WERI-Rb-1 (cell line): Measurements from ENCODE around the gene PPP1R3D.

Source experiments
- DNase-seq: peaks from one replicate; pipeline ENCODE4 v3.0.0-alpha.2; 2020
- H3K27ac ChIP-seq: fragments of 250-450 bp; sonication (Bioruptor Pico); 2 replicates; pipeline ENCODE4 v1.5.1; 2020; ENCODE audit warnings: mild to moderate bottlenecking, moderate library complexity
- H3K27me3 ChIP-seq: fragments of 250-450 bp; sonication (Bioruptor Pico); 2 replicates; pipeline ENCODE4 v1.5.1; 2021; ENCODE audit warnings: mild to moderate bottlenecking, low read depth, moderate library complexity; ENCODE audit not compliant: insufficient read depth, severe bottlenecking
- H3K36me3 ChIP-seq: fragments of 250-450 bp; sonication (Bioruptor Pico); 2 replicates; pipeline ENCODE4 v1.5.1; 2020; ENCODE audit warnings: mild to moderate bottlenecking, moderate library complexity
- H3K4me3 ChIP-seq: 2 replicates; pipeline ENCODE4 v1.5.1; 2011; ENCODE audit warnings: low read depth, mild to moderate bottlenecking, control low read depth, low read length
- H3K9me3 ChIP-seq: fragments of 250-450 bp; sonication (Bioruptor Pico); 2 replicates; pipeline ENCODE4 v1.5.1; 2021; ENCODE audit warnings: mild to moderate bottlenecking, moderate library complexity; ENCODE audit not compliant: severe bottlenecking
- TF ChIP-seq, protein P1 (sequence below): IDR thresholded peaks from 2 replicates; pipeline ENCODE4 v1.5.1; 2011; ENCODE audit warnings: low read depth, mild to moderate bottlenecking, control low read depth, inconsistent platforms, low read length

Gene PPP1R3D

DNA sequence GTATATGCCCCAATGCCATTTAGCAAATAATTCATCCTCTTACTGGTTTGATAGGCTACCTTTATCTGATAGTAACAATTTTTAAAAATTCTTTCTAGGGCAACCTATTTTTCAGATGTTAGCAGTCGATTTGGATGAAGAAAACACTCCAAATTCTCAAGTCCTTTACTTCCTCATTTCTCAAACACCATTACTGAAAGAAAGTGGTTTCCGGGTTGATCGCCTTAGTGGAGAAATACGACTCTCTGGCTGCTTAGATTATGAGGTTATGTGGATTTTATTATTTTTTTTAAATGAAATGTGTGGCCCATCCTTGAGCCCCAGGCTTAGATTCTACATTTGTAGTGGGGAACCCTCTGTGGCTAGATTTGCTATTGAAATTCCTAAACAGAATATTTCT, 44.4 kb upstream of the PPP1R3D start:
- TF ChIP-seq, protein P1, sequence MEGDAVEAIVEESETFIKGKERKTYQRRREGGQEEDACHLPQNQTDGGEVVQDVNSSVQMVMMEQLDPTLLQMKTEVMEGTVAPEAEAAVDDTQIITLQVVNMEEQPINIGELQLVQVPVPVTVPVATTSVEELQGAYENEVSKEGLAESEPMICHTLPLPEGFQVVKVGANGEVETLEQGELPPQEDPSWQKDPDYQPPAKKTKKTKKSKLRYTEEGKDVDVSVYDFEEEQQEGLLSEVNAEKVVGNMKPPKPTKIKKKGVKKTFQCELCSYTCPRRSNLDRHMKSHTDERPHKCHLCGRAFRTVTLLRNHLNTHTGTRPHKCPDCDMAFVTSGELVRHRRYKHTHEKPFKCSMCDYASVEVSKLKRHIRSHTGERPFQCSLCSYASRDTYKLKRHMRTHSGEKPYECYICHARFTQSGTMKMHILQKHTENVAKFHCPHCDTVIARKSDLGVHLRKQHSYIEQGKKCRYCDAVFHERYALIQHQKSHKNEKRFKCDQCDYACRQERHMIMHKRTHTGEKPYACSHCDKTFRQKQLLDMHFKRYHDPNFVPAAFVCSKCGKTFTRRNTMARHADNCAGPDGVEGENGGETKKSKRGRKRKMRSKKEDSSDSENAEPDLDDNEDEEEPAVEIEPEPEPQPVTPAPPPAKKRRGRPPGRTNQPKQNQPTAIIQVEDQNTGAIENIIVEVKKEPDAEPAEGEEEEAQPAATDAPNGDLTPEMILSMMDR: no peak
- Histone ChIP-seq H3K9me3 (no peaks in the 10 kb centered on the region), H3K27ac (no peak overlapping the region), H3K4me3 (no peak overlapping the region), H3K27me3 (no peaks in the 10 kb centered on the region), H3K36me3 (no peaks in the 10 kb centered on the region)
- DNase-seq: no peak

DNA sequence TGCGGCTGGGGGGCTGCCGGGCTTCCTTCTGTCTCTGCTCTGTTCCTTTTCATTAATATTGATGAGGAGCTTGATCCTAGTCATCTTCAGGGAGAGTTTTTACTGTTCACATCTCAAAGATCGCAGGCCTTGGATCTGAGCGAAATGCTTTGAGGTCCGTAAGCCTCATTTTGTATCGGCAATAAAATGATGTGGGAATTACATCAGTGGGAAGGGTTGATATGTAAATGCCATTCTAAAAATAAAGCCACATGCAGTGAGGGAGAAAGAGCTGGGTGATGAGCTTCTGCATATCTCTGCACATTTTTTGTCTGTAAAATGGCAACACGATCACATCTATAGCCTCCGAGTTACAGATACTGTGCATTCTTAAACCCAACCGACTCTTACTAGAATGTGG, 43.0 kb upstream of the PPP1R3D start:
- Histone ChIP-seq H3K4me3 (no peak overlapping the region), H3K27me3 (no peaks in the 10 kb centered on the region), H3K36me3 (no peaks in the 10 kb centered on the region), H3K9me3 (no peaks in the 10 kb centered on the region), H3K27ac (no peak overlapping the region)
- TF ChIP-seq, protein P1: no peak
- no peak for DNase-seq

DNA sequence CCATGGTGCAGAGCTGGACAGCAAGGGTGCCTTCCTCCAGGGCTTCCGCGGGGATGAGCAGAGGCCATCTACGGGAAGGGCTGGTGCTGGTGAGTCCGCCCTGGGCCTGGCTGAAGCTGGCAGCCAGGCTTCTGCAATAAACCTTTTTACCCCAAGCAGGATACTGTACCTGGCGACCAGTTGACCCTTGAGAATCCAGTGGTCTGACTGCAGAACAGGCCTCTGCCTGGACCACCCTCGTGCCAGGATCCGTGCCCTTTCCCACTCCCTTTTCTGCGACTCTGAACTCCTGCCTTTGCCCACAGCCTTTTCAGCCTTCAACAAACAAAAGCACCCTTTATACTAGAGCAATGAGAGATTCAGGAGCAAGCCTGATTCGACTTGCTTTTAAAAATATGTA, 37.0 kb upstream of the PPP1R3D start:
- Histone ChIP-seq H3K36me3 (no peaks in the 10 kb centered on the region), H3K9me3 (peaks cover 3% of the 10 kb centered on the region), H3K27ac (no peak overlapping the region), H3K27me3 (no peaks in the 10 kb centered on the region), H3K4me3 (no peak overlapping the region)
- TF ChIP-seq, protein P1: no peak
- no peak for DNase-seq

DNA sequence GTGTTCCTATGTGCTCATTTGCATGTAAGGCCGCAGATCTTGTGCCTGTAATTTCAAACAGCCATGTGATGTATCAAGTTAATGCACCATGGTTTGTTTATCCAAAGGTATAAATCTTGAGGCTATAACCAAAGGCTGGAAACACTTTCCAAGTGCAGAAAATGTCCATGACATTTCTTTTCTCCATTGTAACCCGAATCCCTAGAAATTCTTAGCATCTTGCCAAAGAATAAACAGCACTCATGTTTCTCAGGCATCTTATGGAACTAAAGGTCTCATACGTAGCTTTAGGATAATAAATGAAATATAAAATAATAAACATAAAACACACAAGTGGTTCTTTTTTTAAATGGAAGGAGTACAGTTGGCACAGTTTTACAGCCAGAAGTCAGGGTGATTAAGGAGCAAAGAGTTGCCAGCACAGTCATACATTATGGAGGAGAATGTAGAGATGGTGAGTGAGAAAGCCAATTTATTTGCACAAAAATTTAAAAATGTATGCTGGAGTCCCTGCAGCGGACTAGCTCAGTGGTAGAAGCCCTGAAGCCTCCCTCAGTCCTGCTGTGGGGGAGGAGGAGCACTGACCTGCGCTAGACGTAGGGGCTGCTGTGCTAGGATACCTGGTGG, 36.2 kb upstream of the PPP1R3D start:
- Histone ChIP-seq H3K36me3 (no peaks in the 10 kb centered on the region), H3K27me3 (no peaks in the 10 kb centered on the region), H3K27ac (no peak overlapping the region), H3K9me3 (peaks cover 3% of the 10 kb centered on the region), H3K4me3 (no peak overlapping the region)
- TF ChIP-seq, protein P1: no peak
- no peak for DNase-seq

DNA sequence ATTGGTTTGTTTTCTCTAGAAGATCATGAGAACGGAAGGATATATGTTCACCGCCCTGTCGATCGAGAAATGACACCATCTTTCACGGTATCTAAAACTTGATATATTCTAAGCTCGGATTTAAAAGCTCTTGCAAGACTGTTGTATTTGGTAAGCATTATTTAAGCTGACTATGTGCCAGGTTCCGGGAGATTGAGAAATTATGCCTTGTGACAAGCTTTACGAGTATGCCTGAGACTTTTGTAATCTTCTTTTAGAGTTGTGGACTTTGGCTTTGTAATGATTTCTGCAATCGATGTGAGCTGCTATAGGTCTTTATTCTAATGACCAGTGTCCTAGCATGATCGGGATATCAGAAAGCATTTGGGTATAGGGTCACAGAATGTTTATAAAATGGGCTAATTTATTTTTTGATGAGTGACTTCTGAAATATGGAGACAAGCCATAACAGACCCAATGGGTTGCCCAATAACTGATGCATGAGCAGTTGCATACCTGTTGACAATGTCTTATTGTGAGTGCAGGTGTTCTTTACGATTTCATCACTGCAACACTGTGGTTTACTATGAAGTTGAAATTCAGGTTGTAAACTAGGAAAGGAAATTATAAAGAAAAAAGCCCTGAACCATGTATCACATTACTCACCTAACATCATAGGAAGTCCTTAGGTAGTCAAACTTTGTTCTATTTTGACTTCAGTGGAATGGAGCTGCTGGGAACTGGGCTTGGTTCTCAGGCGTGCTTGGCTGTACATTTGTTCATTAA, 32.1 kb upstream of the PPP1R3D start:
- peaks cover 3% of the 10 kb centered on the region for H3K9me3 ChIP-seq
- no peak overlapping the region for H3K4me3 ChIP-seq
- TF ChIP-seq, protein P1: no peak
- no peaks in the 10 kb centered on the region for H3K27me3 ChIP-seq
- DNase-seq: no peak
- H3K27ac ChIP-seq: no peak overlapping the region
- no peaks in the 10 kb centered on the region for H3K36me3 ChIP-seq
